OCI-M2 (cell line): ENCODE measurements around the gene PHTF2.
"Not testable (repeated sequence)": the region's sequence is repeated elsewhere in the genome, so short reads cannot be mapped to it uniquely, and the experiment has no call there.

Source experiments
- DNase-seq: peaks from one replicate; lab custom pipeline; 2025; ENCODE audit not compliant: unreplicated experiment; lab: John Stamatoyannopoulos, UW

Gene PHTF2

GRCh38 chr7:77827999-77828398, 29.4 kb downstream of the PHTF2 start:
- DNase-seq = no peak

- no peak for DNase-seq
These were observed 32.2 kb downstream of the PHTF2 start for GRCh38 chr7:77830649-77831355.

DNA sequence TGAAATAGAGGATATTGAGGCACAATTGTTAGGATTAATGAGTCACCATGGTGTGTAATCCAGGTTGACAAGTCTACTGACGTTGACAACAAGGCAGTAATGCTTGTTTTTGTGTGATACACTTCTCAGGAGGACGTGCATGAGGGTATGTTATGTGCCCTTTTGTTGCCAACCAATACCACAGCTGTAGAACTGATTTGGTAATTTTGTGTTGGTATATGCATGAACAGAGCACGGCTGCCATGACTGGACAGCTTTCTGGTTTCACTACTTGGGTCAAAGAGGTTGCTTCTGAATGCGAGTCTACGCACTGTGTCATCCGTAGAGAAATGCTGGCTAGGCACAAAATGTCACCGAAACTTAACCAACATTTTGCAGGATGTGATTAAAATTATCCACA, 32.9 kb downstream of the PHTF2 start:
- no peak for DNase-seq

DNA sequence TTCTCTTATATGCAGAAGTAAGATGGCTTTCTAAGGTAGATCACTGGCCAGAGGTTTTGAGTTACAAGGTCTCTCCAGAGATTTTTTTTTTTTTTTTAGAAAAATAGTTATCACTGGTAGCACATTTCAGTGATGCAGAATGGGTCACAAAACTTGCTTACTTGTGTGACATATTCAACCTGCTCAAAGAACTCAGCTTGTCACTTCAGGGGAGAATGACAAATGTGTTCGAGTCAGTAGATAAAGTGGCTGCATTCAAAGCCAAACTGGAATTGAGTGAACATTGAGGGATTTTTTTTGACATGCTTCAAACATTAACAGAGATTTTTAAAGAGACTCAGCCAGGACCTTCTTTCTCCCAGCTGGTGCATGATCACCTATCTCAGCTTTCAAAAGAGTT, 33.4 kb downstream of the PHTF2 start:
- DNase-seq = no peak

DNA sequence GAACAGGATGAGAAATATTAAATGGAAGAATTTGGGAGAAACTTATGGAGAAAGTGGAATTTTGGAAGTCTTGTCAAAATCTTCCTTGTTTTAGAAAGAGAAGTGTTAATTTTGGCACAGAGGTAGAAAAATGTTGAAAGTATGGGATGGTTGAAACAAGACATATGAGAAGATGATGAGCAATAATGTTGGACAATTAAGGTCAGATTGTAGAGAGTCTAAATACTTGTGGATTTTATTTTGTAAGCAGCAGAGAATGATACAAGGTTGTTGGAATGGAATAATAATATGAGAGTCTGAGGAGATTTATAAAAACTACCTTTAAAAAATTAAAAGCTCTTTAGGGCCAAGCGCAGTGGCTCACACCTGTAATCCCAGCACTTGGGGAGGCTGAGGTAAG, 34.6 kb downstream of the PHTF2 start:
- no peak for DNase-seq

- not testable (repeated sequence) for DNase-seq
These were observed 37.9 kb downstream of the PHTF2 start for GRCh38 chr7:77836425-77836824.

DNA sequence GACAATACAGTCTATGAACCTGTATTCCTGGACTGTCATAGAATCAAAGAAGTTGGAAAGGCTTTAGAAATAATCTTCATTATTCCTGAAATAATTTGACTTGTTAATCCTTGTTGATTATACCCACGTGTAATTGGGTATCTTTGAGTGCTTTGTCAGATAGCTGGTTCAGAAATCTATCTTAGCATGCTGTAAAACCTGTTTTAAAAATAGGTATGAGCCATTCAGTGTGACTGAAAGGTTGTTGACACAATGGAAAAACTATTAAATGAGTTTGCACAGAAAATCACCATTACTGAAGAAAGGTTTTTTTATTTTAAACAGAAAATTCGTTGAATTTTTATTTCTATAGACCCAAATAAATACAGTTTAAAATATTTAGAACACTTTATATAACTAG, 38.7 kb downstream of the PHTF2 start:
- DNase-seq = no peak

- no peak for DNase-seq
These were observed 39.4 kb downstream of the PHTF2 start for GRCh38 chr7:77837966-77838365.

- DNase-seq = no peak
These were observed 40.4 kb downstream of the PHTF2 start for GRCh38 chr7:77838929-77839491.

GRCh38 chr7:77839919-77840318, 41.3 kb downstream of the PHTF2 start:
- no peak for DNase-seq

DNA sequence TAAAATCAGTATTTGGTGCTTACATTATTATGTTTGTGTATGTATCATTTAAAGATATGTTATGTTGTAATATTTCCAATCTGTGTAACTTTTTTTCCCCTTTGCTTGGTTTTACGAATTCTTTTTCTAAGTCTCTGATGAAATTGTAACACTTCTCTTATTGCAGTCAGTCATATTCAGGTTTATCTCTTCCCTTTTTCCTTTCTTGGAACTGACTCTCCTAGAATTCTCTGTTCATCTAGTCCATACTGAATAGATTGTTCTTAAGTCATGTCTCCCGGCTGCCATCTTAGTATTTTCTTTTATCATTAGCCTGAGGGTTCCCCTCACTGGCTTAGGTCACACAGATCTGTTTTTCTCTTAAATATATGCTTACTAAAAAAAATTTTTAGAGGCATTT, 44.6 kb downstream of the PHTF2 start:
- no peak for DNase-seq

DNA sequence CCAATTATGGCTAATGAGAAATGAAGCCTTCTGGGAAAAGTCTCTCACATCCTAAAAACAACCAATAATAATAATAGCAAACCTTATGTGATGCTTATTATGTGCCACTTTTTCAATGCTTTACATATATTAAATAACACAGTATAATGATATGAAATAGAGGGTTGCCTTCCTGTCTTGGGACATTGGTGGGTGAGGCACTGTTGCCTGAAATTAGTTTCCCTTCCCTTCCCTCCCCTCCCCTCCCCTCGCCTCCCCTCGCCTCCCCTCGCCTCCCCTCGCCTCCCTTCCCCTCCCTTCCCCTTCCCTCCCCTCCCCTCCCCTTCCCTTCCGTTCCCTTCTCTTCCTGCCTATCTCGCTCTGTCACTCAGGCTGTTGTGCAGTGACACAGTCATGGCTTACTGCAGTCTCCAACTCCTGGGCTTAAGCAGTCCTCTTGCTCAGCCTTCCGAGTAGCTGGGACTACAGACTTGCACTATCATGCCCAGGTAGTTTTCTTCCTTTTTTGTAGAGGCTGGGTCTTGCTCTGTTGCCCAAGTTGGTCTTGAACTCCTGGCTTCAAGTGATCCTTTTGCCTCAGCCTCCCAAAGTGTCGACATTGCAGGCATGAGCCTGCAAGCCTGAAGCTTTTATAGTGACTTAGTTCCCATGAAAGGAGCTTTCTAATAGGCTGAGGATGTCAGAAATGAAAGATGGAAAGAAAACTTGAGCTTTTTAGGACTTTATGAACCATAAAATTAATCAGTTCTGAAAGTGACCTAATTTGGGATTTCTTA, 47.9 kb downstream of the PHTF2 start:
- no peak for DNase-seq

DNA sequence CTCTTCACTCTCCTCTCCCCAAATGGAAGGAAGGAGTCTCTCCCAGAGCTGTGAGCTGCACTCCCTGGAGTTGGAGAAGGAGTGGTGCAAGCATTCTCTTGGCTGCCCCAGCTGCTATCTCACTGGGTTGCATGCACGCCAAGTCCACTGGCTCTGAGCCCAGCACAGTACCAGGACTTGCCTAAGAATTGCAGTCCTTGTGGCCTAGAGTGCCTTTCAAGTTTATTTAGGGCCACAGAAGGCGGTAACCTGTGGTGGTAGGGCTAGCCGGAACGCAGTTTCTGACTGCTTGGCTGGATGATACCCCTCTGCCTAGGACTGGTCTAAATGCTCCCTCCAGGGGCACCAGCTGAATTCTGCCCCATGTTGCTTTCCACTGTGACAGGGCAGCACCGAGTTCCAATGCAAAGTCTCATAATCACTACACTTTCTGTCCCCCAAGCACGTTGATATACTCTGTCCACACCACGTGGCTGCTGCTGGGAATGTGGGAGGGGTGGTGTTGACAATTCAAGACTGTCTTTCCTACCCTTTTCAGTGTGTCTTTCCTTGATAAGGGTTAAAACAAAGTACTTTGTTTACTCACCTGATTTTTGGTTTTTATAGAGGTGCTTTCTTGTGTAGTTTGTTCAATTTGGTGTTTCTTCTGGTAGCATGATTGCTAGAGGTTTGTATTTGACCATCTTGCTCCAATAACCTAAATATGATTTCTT, 57.0 kb downstream of the PHTF2 start:
- DNase-seq = no peak

- no peak for DNase-seq
These were observed 59.7 kb downstream of the PHTF2 start for GRCh38 chr7:77858278-77858677.

GRCh38 chr7:77859343-77859742, 60.8 kb downstream of the PHTF2 start:
- no peak for DNase-seq

- DNase-seq = no peak
These were observed 64.1 kb downstream of the PHTF2 start for GRCh38 chr7:77862691-77863090.

GRCh38 chr7:77863860-77864259, 65.3 kb downstream of the PHTF2 start:
- DNase-seq = no peak

- no peak for DNase-seq
These were observed 67.8 kb downstream of the PHTF2 start for GRCh38 chr7:77866370-77866769.

DNA sequence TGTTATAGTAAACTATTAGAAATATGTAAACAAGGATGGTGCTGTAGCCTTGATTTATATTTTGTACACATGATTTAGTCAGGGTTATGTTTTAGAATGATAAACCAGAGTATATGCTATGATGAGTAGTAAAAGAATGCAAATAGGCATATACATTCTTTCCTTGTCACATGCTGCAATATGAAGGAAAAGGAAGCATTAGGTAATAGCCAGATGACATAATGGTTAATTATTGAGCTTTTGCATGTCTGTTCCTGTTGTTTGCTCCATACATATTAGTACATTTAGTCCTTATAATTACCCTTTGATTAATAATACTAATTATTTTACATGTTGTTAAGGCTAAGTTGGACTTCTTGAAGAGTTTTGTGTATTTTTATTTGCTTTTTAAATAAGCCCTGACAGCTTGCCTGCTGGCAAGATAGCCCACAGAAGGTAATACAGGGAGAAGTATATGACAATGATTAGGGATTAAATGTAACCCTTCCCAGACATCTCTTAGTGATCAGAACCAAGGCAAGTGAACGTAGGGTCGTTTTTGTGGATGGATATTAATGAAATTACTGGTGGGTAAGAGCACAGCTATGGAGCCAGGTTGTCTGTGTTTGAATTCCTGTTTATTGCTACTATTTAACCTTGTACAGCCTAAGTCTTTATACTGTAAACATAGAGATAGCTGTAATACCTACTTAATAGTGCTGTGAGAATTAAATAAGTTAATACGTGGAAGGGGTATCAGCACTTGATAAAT, 68.4 kb downstream of the PHTF2 start:
- DNase-seq = no peak

DNA sequence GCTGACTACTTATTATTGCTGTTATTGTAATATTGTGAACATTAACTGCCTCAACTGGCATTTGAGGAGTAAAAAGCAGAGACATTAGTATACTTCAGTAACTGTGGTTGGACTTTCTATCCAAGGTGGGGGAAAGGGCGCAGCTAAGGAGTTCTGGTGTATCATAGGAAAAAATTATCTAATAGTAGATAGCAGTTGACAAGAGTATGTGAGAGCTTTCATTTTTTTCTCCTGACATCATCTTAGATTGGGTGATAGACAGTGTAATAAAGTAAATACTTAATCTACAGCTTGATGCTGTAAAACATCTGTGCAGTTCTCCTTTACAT, 68.9 kb downstream of the PHTF2 start:
- DNase-seq = no peak

DNA sequence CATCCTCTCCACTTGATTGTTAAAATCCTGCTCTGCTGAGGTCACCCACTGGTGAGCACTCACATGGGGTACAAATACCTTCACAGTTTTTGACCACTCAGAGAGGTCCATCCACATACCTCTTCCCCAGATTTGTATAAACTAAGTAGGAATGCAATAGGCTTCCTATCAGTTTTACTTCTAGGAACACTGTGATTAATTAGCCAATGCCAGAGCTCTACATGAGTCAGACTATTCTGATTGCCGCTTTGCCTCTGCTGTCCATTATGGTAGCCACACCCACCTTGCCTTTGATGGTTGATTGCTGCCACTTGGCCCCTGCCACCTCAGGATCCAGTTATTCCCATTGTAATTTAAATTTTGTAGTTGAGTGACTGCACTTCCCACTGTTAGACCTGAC, 73.7 kb downstream of the PHTF2 start:
- DNase-seq = not testable (repeated sequence)
